Spinal cord (tissue), 10 donors: ENCODE results near the gene MRPS31. TPM values are rescaled to one million over a fixed set of nuclear protein-coding genes. Genes with fewer than 3 reads are reported as not detected.
"Not testable (repeated sequence)": the region's sequence is repeated elsewhere in the genome, so short reads cannot be mapped to it uniquely, and the experiment has no call there.

ENCODE experiments used
- DNase-seq, 6 donors: peaks; one replicate each; pipeline versions ENCODE4 v3.0.0 to v3.0.0-alpha.2; 2013 to 2015; ENCODE audit warnings: low spot score in 6 of 6, low read depth in 4 of 6
- H3K27ac ChIP-seq: one replicate; pipeline ENCODE4 v1.5.1; 2013; ENCODE audit warnings: low read depth, low read length, control low read depth
- H3K27me3 ChIP-seq: one replicate; pipeline ENCODE4 v1.6.1; 2013; ENCODE audit warnings: low read length; ENCODE audit not compliant: control insufficient read depth, insufficient read depth
- H3K36me3 ChIP-seq: one replicate; pipeline ENCODE4 v1.6.1; 2013; ENCODE audit warnings: low read length; ENCODE audit not compliant: control insufficient read depth, insufficient read depth
- H3K4me1 ChIP-seq: one replicate; pipeline ENCODE4 v1.6.1; 2013; ENCODE audit warnings: low read length; ENCODE audit not compliant: control insufficient read depth, insufficient read depth
- H3K4me3 ChIP-seq: one replicate; pipeline ENCODE4 v1.5.1; 2013; ENCODE audit warnings: low read depth, low read length, control low read depth
- H3K9me3 ChIP-seq: one replicate; pipeline ENCODE4 v1.6.1; 2013; ENCODE audit warnings: low read length; ENCODE audit not compliant: control insufficient read depth, insufficient read depth
- WGBS: methylation state at CpG from one replicate; pipeline ENCODE4 v1.1.5; 2013; ENCODE audit warnings: missing lambda C conversion rate; ENCODE audit not compliant: insufficient coverage; 5-methylcytosine and 5-hydroxymethylcytosine counted together
- polyA plus RNA-seq, 2 donors: library from polyadenylated mRNA; unstranded; fragments of 120-200 nt; gene quantifications; one replicate each; pipeline ENCODE4 v1.2.1, GENCODE V29; 2013; ENCODE audit not compliant: insufficient read length in 2 of 2
- total RNA-seq, 2 donors: library from RNA; depleted of rRNA in 1 of 2; stranded (reverse); fragments of 120-200 nt in 1 of 2; fragments of >200 nt in 1 of 2; gene quantifications; one replicate each; pipeline versions ENCODE4 v1.2.3 to v1.2.4, GENCODE V29; 2013 to 2014
- donor health status: healthy.

The MRPS31 gene
- total and polyA plus RNA-seq, 4 donors = 24.2 to 38.3 (median 33.3) TPM

DNA sequence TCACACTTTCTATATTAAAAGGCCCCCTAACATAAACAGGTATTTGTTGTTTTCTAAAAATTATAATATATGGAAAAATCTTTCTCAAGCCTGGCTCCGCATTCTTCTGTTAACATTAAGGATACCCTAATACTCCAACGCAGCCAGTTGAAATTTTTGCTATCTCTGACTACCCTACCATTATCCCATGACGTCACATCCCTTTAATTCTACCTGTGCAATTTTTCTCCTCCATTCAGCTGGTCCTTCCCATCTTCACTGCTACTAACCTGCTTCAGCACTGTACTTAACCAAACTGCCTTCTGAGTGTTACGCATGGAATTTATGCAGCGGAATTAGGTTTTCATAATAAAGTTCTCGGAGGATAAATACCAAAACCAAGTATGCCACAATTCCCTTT is 1.0 kb downstream of the MRPS31 start:
- Histone ChIP-seq H3K4me3 (peak overlapping the region; percentile 78), H3K27ac (no peak overlapping the region), H3K36me3 (peaks cover 3% of the 10 kb centered on the region), H3K4me1 (peaks cover 4% of the 10 kb centered on the region), H3K27me3 (no peaks in the 10 kb centered on the region), H3K9me3 (no peaks in the 10 kb centered on the region)
- no peak for DNase-seq
- 89% methylated on average over 6 of the region's 6 CpGs for WGBS

GRCh38 chr13:40765602-40766001 is 5.4 kb downstream of the MRPS31 start:
- Histone ChIP-seq H3K27ac (no peak overlapping the region), H3K9me3 (no peaks in the 10 kb centered on the region)
- WGBS = no CpG with 5 or more reads among the region's 1 CpG

DNA sequence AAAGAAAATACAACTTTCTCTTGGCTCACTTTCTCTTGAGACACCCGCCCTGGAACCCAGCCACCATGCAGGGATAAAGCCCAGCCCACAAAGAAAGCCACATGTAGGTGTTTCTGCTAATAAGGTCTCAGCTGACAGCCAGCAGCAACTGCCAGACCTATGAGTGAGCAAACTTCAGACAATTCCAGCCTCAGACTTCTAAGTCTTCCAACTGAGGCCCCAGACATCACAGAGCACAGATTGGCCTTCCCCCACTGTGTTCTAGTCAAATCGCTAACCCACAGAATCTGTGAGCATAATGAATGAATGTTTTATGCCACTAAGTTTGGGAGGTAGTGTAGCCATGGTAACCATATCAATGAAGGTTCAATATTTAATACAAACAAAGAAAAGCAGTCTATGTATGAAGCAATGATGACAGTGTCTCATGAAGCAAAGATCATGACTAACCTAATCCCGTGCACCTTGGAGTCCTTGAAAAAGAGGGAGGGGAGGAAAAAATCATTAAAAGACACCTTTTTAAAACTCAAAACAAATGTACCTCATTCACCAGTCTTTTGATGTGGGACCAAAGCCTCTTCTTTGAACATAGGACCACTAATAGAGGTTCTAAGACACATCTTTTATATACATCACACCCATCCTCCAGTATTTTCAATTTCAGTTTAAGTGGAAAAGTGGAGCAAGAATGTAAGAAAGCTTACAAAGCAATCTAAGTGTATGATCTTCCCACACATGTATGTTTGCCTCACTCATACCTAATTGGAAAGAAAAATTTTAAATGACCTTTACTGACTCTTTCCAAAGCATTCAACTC is 6.2 kb downstream of the MRPS31 start:
- Histone ChIP-seq H3K4me1 (no peaks in the 10 kb centered on the region), H3K4me3 (no peak overlapping the region), H3K9me3 (no peaks in the 10 kb centered on the region), H3K27ac (no peak overlapping the region), H3K36me3 (peaks cover 6% of the 10 kb centered on the region), H3K27me3 (no peaks in the 10 kb centered on the region)
- peak in 1 of 6 donors; percentile 18 for DNase-seq
- no CpG with 5 or more reads among the region's 3 CpGs for WGBS

More at GRCh38 chr13:40765602-40766001, 5.4 kb downstream of the MRPS31 start:
- Histone ChIP-seq H3K36me3 (peaks cover 6% of the 10 kb centered on the region), H3K4me3 (no peak overlapping the region), H3K27me3 (no peaks in the 10 kb centered on the region), H3K4me1 (no peaks in the 10 kb centered on the region)
- no peak for DNase-seq

GRCh38 chr13:40762849-40763248 is 8.1 kb downstream of the MRPS31 start:
- Histone ChIP-seq H3K4me1 (no peaks in the 10 kb centered on the region), H3K27me3 (no peaks in the 10 kb centered on the region), H3K4me3 (no peak overlapping the region), H3K36me3 (peaks cover 16% of the 10 kb centered on the region), H3K9me3 (no peaks in the 10 kb centered on the region), H3K27ac (no peak overlapping the region)
- no CpG with 5 or more reads among the region's 1 CpG for WGBS
- peak in 1 of 6 donors; percentile 1 for DNase-seq

- H3K4me3 ChIP-seq = no peak overlapping the region
- H3K27ac ChIP-seq = no peak overlapping the region
- WGBS = 95% methylated on average over 3 of the region's 4 CpGs
- H3K27me3 ChIP-seq = no peaks in the 10 kb centered on the region
- no peak for DNase-seq
- H3K4me1 ChIP-seq = no peaks in the 10 kb centered on the region
- H3K36me3 ChIP-seq = peaks cover 21% of the 10 kb centered on the region
- no peaks in the 10 kb centered on the region for H3K9me3 ChIP-seq
Measured at GRCh38 chr13:40758811-40759210, 12.2 kb downstream of the MRPS31 start.

DNA sequence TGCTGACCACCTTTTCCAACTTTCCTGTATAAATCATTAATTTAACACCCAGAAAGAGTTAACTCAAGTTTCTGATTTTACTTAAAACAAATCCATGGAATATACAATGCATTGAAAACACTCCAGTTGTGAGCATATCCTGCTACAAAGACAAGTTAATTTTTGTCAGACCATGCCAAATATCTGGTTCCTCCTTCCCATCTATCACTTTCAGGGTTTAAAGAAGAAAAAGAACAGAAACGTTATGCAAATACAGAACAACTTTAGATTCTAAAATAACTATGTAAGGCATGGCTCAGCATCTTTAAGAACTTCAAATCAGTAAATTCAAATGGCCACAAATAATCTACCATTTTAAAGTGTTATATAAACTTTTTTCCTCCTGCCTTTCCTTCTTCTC is 14.9 kb downstream of the MRPS31 start:
- Histone ChIP-seq H3K27ac (no peak overlapping the region), H3K4me3 (no peak overlapping the region), H3K36me3 (peaks cover 25% of the 10 kb centered on the region), H3K4me1 (no peaks in the 10 kb centered on the region), H3K9me3 (no peaks in the 10 kb centered on the region), H3K27me3 (no peaks in the 10 kb centered on the region)
- DNase-seq = no peak
- WGBS = no CpG with 5 or more reads among the region's 1 CpG

- Histone ChIP-seq H3K4me3 (no peak overlapping the region), H3K36me3 (peaks cover 23% of the 10 kb centered on the region), H3K9me3 (no peaks in the 10 kb centered on the region), H3K27ac (no peak overlapping the region), H3K4me1 (no peaks in the 10 kb centered on the region), H3K27me3 (no peaks in the 10 kb centered on the region)
- WGBS = 57% methylated on average over 1 of the region's 7 CpGs
- DNase-seq = no peak
Measured at GRCh38 chr13:40755082-40755700, 15.8 kb downstream of the MRPS31 start.

- no peak for DNase-seq
- no peaks in the 10 kb centered on the region for H3K27me3 ChIP-seq
- H3K9me3 ChIP-seq = no peaks in the 10 kb centered on the region
- H3K27ac ChIP-seq = no peak overlapping the region
- H3K4me3 ChIP-seq = no peak overlapping the region
- no CpG with 5 or more reads among the region's 1 CpG for WGBS
- no peaks in the 10 kb centered on the region for H3K4me1 ChIP-seq
- peaks cover 14% of the 10 kb centered on the region for H3K36me3 ChIP-seq
Measured at GRCh38 chr13:40749327-40749726, 21.7 kb downstream of the MRPS31 start.

GRCh38 chr13:40735232-40735548 is 35.8 kb downstream of the MRPS31 start:
- H3K36me3 ChIP-seq, H3K27ac ChIP-seq, H3K27me3 ChIP-seq, H3K4me1 ChIP-seq, H3K9me3 ChIP-seq, H3K4me3 ChIP-seq, DNase-seq: not testable (repeated sequence)
- WGBS = no CpG with 5 or more reads among the region's 11 CpGs
